Stimulated activated CD4-positive, alpha-beta T cell treated with anti-CD3 and anti-CD28 coated beads, Interleukin-1b, Interleukin-23, amount 100 ng/mL, for 24 hours (primary cell): ENCODE measurements around the gene GDF10.

Experiments
- DNase-seq, 4 experiments: peaks; one replicate each; pipeline ENCODE4 v3.0.0-alpha.2; 2020; ENCODE audit warnings: low read depth in 4 of 4, low spot score in 1 of 4

GDF10 gene

DNA sequence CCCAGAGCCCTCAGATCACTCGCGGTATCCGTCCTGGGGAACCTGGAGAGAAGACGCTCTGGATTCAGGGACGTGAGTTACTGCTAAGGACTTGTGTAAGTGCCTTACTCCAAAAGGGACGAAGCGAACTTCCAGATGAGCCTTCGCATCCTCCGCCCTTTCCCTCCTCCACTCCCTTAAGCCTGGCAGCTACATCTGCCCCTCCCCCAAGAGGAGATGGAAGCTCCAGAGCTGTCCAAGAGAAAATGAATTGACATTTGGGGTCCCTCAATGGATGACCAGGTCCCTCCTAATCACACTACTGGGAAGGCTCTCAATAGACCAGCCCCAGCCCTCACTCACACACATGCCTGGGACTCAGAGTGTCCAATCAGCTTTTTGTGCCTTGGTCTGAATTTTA, 31.3 kb upstream of the GDF10 start:
- DNase-seq, result no peak

DNA sequence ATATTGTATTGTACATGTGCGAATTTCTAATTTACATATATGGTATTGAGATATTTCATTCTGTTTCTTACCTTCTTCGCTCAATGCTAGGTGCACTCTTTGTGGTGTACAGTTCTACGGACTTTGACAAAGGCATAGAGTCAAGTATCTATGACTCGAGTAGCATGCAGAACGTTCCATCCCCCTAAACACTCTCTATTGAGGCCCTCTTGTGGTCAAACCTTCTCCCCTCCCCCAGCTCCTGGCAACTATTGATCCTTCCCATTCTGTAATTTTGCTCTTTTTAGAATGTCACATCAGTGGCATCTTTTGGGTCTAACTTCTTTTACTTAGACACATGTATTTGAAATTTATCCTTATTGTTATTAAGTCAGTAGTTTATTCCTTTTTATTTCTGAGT, 30.7 kb upstream of the GDF10 start:
- DNase-seq, result no peak

DNA sequence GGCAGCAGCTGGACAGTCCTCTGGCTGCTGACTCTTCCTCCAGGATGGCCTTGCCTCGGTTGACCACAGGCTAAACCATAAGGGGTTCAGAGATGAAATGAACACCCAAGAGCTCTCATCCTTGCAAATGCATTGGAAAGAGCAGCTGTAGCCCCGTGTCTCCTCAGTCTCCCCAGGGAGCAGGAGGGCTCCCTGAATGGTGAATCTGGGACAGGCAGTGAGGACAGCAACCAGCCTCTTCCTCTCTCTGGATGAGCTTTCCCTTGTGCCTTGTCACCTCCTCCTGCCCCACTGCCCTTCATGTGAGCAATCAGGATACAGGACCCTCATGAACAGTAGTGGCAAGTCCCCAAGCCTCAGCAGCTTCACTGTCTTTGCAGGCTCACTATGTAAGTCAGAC, 23.9 kb upstream of the GDF10 start:
- DNase-seq, result no peak

DNA sequence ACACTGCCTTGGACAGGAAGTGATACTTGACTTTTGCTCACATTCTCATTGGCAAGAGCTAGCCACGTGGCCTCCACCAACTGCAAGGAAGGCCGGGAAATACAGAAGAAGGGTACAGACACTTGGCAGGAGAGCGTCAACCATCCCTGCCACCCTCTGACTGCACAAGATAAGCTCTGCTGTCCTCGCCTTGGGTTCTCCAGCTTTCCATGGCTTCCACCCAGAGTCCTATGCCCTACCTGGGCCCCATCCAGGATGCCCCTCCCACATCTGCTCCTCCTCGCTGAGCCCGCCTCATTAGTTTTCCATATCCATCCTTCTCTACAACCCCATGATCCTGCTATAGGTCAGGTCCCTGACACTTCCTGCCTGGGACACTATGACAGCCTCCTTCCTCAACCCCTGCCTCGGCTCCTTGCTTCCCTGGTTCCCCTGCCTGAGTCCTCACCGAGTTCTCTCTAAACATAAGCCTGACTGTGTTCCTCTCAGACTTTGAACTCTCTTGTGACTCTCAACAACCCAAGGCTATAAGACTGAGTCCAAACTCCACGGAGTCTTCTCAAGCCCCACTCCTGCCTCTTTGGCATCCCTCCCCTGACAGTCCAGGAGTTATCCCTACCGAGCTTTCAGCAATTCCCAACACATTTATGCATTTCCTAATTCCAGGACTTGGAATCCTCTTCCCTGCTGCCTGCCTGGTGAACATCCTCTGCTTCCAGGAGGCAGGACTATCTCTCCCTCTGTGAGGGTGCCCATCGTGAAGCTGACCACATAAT, 23.2 kb upstream of the GDF10 start:
- no peak for DNase-seq

DNA sequence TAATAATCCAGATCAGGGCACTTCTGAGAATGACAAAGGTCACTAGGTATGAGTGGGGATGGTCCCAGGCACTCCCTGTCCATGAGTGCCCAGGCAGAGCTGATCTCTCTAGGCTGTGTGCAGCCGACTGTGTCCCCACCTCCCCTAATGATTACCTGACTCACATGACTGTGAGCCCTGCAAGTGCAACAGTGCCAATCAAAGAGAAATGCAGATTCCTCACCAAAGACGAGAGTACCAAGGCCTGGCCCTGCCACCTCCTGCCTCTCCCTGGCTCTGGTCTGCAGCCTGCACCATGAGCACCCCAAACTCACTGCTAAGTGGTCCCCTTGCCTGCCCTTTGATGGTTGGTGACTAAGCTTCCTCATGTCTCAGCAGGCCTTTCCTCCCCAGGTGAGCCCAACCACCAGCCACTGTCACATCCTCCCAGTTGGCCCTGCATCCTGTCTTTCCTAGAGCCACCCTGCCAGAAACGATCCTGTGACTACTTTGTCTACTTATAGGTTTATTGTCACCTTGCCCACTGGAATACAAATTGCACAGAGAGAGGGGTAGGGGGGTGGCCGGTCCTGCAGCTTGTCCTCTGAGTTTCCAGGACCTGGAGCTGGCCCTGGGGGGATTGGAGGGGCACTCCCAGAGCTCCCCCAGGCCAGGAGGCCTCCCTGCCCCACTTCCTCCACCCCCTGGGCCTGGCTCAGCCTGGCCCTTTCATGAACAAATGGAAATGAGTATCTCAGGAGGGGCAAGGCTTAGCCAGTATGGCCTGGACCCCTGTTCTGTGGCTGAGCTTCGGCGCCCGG, 22.4 kb upstream of the GDF10 start:
- peak in 1 of 4 experiments; percentile 26 for DNase-seq

DNA sequence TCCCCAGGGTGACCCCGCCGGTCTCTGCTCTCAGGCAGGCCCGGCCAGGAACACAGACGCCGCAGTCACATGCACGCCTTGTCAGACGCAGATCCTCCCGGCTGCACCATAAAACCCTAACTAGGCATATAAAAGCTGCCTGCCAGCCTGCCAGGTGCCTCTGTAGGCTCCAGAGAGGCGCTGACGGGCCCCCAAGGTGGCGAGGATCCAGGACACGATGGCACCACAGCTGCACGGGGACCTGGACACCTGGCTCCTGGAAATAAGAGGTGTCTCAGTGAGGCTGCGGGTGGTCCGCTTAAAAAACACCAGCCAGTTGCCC, 21.9 kb upstream of the GDF10 start:
- no peak for DNase-seq

DNA sequence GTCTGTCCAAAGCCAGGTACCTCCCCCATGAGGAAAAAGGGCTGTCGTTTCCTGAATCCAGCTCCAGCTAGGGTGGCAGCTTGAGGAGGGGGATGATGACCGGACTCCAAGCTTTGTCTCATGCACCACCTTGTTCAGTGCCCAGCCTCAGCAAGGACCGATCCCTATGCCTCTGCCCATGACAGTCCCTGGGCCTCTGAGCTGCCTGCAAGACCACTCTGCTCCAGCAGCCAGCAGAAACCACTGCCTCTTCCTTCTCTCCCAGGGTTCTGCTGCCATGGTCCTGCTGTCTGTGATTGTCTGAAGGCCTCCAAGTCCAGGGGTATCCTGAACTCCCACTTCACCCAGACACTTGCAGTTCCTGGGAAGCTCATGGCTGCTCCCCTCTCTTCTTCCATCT, 21.3 kb upstream of the GDF10 start:
- no peak for DNase-seq

DNA sequence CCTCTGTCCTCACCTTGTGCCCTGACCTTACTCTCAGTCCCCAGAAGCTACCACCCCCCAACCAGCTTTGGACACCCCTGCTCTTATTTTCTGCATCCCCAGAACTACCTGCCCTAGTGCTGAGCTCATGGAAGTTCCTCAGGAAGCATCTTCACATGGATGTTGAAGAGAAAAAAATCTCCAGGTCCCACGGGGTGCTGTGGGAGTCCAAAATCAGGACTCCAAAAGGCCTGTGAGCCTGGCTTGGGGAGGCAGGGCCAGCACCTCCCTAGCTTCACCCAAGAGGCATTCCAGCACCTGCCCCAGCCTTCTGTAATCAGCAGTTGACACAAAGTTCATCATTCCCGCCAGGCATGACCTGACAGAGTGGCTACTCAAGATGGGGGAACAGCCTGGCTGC, 20.7 kb upstream of the GDF10 start:
- DNase-seq, result no peak

DNA sequence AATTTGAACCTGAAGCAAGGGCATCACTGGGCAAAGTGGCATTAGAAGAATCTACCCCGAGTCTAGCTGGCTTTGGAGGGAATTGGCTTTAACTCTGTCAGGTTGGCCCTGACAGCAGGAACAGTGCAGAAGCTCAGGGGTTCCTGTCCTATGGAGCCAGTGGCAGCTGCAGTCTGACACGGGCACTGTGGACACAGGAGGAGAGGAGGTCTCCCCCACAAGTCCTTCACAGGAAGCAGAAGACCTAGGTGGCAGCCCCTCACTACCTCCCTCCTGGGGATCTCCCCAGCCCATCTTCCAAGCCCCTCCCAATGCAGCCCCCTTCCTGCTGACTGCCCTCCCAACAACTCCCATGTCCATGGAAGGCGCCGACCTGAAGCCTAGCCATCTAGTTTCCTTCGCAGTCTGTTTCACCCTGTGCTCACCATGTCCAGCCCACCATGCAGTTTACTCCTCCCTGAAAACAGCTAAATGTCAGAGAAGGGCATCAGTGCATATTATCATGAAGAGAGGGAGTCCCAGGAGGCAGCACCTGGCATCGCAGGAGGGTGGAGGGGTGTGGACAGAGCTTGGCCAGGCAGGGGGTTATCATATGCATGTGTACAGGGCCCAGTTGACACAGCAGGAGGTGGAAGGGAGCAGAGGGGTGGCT, 17.9 kb upstream of the GDF10 start:
- DNase-seq, result no peak

DNA sequence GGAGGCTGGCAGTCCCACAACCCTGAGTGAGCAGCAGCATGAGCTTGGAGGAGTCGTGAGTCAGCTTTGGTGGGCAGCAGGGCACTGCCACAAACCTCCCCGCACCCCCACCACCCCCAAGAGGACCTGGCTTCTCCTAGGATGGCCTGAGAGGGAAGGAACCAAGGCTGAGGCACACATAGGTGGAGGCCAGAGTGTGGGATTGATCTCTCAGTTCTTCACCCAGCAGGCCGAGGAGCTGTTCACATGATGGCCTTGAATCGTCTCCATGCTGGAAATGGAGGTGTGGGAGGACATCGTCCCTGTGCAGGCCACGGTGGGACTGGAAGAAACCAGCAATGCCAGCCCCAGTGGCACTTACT, 17.4 kb upstream of the GDF10 start:
- no peak for DNase-seq

DNA sequence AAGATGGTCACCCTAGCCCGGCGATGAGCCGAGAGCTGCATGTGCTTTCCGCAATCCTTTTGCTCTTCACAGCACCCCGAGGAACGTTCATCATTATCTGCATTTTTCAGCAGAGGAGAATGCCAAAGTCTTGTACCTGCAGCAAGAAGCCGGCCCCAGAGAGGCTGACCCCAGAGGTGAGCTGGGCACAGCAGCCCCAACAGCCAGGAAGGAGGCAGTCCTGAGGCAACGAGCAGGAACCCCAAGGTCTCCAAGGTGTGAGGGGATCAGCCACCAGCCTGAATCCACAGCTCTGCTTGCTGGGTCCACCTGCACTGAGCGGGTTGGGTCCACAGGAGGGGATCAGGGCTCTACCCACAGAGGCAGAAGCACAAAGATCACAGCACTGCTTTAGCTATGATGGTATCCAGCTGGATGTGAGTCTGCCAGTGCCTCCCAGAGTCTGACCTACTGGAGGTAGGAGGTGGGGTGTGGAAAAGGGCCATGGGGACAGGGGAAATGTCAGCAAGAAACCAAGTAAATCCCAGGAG, 16.8 kb upstream of the GDF10 start:
- no peak for DNase-seq

DNA sequence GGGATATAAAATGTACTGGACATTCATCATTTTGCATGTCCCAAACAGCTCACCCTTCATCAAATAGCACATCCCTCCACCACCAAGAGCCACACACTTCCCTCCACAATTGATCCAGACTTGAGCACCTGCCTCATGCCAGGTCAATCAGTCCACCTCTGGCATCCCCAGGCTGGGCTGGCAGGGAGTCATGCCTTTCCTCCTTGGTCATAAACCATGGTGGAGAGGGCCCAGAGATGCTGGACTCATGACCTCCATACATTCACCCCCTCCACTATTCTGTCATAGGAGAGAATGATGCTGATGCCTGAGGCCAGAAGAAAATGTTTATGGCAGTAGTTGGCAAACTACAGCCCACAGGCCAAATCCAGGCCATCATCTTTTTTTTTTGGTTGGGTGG, 16.1 kb upstream of the GDF10 start:
- no peak for DNase-seq

DNA sequence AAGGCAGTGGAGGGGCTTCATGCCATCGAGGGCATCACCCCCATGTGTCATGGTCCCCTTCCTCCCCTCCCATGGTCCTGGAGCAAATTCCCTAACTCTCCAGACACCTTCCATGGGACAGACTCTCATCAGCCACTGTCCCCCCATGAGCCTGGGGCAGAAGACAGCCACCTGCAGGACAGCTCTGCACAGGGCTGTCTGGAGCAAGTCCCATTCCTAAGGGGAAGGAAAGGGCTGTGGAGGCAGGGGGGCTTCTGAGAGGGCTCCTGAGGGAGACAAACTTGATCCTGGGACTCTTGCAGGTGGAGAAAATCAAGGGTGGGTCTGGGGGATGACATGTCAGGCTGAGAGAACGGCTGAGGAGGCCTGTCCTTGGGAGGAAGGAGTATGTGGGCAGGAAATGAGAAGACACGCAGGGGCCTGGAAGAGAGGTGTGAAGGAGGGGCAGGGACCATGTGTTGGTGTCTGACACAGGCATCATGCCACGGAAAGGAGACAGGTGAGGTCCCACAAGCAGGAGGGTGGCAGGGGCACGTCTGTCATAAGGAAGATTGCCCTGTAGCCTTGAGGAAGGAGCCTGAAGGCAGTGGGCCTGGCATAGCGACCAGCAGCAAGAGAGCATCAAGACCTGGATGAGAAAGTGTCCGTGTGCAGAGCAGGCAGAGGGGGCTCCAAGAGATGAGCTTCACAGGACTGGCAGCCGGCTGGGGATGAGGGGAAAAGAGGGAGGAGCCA, 14.4 kb upstream of the GDF10 start:
- DNase-seq, result no peak

DNA sequence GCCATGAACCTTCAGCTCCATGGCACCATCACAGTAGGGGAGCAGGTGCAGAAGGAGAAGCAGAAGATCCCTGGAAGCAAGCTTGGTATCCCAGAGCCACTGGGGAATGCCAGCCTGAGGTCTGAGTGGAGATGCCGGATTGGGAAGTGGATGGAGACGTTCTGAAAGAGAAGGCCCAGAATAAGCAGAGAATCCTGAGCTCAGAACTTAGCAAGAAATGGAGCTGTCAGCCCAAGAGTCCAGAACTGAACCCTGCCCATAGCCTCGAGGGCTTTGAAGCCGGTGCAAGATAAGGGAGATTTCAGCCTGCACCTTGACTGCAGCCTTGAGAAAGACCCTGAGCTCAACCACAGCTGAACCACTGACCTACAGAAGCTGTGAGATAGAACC, 13.9 kb upstream of the GDF10 start:
- DNase-seq, result no peak

DNA sequence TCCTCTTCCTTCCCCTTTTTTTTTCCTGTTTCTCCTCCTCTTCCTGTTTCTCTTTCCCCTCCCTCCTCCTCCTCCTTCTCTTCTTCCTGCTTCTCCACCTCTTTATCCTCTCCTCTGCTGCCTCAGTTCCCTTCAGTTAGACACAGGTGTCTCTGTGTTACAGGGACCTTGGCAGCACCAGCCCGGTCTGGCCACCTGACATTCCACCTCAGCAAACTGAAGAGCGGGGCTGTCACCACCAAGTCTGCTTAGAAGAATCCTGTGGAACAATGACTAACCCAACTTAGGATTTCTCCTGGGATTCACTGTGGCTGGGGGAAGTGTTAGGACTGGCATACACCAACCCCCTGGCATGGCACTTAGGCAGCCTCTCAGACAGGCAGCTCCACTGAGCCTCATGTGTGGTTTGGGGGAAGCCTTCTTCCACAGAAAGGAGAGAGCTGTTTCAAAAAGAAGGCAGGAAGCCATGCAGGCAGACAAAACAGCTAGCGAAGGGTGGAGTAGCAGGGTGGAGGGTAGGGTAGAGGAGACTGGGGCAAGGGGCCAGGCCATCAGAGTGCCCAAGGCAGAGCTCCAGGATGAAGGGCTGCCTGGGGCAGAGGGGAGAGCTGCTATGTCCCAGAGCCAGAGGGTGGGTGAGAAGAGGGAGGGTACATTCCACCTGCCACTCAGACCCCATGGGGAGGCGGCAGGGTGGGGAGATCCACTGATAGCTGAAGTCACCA, 13.2 kb upstream of the GDF10 start:
- DNase-seq, result no peak

DNA sequence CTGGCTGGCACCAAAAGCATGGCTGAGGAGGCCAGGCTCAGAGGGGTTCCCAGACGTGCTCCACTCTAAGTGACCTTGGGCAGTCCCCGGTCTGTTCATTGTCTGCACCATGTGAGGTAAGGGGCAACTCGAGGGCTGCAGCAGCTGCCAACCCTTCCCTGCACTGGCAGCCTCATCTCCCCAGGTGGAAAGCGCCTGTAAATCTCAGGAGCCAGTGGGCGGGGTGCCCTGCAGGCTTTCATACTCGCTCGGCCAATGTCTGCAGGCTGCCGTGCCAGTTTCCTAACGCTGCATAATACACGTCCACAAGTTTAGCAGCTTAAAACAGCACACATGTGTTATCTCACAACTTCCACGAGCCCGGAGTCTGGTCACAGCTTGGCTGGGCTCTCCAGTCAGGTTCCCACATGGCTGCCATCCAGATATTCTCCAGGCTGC, 12.6 kb upstream of the GDF10 start:
- DNase-seq, result no peak

DNA sequence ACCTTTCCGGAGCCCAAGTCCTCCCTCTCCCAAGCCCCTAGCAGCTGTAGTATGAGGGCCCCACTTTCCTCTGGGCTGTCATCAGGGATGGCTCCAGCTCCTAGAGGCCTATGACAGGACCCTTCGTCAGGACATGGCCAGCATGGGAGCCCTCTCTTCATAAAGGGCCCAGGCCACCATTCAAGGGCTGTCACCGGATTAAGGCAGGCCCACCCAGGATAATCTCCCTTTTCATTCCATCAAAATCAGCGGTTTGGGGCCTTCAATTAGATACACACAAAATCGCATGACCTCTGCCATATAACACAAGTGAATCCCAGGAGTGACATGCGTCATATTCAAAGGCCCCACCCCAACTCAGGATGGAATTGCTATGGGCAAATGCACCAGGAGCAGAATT, 12.2 kb upstream of the GDF10 start:
- DNase-seq, result no peak

DNA sequence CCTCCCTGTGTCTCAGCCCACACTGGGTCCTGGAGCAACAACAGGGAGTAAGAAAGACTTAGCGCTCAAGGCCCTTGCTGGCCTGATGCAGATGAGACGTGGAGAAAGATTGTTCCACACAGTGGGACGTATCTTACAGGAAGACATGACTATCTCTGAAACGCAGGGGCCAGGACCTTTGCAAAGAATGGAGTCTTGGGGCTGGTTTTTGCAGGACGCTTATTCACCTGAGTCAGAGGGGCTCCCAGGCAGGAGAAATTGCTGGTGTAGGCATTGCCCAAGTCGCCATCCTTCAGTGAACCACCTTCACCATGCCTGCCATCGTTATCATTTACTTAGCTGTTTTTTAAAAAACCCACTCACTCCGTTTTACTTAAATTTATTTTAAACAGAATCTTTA, 11.8 kb upstream of the GDF10 start:
- DNase-seq, result no peak

DNA sequence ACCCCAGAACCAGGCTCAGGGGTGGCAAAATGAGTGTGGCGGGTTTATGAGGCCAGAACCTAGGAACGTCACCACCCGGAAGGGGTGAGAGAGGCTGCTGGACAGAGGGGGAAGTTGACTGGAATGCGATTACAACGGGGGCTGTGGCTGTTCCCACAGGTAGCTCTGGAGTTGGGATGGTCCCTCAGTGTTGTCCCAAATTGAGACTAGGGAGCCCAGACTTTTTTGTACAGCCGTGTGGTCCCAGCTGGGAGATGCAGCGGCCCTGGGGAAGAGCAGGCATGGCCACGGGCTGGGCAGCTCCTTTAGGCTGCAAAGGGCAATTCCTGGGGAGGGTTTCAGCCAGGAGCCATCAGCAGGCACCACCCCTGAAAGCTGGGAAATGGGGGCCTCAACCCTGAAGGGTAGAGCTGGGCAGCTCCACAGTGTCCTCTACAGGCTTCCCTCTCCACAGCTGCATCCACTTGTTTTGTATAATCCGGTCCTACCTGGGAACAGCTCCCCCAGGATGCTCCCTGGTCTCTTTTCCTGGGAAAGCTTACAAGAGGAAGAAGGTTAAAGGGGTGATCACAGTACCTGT, 11.0 kb upstream of the GDF10 start:
- no peak for DNase-seq

DNA sequence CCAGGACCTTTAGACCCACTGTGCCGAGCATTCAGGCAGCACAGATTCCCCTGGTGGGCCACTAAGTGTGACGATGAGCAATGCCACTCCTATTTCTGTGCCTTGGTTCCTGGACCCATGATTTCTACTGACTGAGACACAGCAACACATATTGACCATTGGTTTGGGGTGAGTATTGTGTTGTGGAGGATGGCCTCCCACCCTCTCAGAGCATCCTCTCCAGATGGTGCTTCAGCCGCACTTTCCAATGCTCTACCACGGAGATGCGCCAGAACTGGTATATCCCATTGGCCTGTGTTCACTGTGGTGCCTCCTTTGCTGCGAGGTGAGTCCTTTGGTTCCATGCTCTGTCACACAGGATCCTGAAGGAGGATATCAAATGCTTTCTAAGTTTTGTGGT, 10.1 kb upstream of the GDF10 start:
- no peak for DNase-seq

DNA sequence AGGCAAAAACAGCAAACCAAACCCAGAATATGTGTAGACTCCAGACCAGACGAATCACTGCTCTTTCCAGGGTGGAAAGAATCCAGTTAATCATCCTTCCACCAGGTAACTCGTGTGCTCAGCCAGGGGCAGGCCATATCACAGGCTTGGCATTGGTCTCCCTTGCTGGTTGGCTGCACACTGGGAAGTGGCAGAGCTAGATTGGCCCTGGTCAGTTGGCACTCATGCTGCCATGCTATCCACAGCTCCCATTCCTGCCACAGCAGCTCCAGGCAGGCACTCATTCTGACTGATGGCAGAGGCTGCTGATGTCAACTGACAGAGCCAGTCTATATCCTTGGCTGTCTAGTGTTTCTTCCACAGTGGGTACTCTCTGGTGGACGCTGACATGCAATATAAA, 9.7 kb upstream of the GDF10 start:
- no peak for DNase-seq
